ENCODE data around the gene REPS2. TPM values are rescaled to one million over a fixed set of nuclear protein-coding genes. Genes with fewer than 3 reads are reported as not detected.

Gene REPS2
- total RNA-seq, 1 experiment from 2014 or later = 4.5 TPM

DNA sequence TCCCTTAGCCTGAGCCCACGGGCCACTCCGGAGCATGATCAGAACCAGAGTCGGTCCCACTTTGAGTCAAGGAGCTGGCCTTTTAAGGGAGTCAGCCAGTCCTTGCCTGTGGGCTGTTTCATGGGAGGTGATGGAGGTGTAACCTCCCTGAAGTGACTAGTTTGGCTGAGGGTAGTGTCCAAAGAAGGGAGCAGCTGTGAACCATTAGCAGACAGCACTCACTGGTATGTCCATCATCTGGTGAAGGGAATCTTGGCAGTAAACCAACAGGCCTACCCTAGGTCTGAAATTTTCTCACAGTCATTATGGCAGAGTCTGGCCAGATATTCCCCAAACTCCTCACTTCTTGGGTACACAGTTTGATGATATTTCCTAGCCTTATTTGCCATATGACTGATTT lies 12.3 kb upstream of the REPS2 start:
- no peaks in the 10 kb centered on the region for H3K4me1 ChIP-seq (ENCODE audit: control insufficient read depth, insufficient read depth, low read length)
- ATAC-seq = no peak
- no peaks in the 10 kb centered on the region for H3K36me3 ChIP-seq (ENCODE audit: control insufficient read depth, insufficient read depth, low read length)
- BruUV-seq (replicated peaks) = no TSS peak
- H3K27ac ChIP-seq (ENCODE audit: low read length) = no peak overlapping the region
- in situ Hi-C loops (cut with HindIII; ENCODE audit: low pct_unique_long_range_greater_than_20kb, low sequenced_read_pairs) (no loop called here), intact Hi-C loops (cut with micrococcal nuclease; ENCODE audit: unreplicated experiment) (no loop called here)
- no peak overlapping the region for H3K4me3 ChIP-seq (ENCODE audit: low read depth in 2 of 2, low read length in 2 of 2)
- DNase-seq (ENCODE audit: low read depth, low spot score) = no peak
- no peaks in the 10 kb centered on the region for H3K9me3 ChIP-seq (ENCODE audit: control insufficient read depth, insufficient read depth, low read depth, low read length)
- TF ChIP-seq, protein P1, sequence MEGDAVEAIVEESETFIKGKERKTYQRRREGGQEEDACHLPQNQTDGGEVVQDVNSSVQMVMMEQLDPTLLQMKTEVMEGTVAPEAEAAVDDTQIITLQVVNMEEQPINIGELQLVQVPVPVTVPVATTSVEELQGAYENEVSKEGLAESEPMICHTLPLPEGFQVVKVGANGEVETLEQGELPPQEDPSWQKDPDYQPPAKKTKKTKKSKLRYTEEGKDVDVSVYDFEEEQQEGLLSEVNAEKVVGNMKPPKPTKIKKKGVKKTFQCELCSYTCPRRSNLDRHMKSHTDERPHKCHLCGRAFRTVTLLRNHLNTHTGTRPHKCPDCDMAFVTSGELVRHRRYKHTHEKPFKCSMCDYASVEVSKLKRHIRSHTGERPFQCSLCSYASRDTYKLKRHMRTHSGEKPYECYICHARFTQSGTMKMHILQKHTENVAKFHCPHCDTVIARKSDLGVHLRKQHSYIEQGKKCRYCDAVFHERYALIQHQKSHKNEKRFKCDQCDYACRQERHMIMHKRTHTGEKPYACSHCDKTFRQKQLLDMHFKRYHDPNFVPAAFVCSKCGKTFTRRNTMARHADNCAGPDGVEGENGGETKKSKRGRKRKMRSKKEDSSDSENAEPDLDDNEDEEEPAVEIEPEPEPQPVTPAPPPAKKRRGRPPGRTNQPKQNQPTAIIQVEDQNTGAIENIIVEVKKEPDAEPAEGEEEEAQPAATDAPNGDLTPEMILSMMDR (IDR thresholded peaks at IDR 0.05) = no peak
- no peak for TF ChIP-seq TCF7L2 (IDR thresholded peaks at IDR 0.05; ENCODE audit: low read depth, low read length)
- no peak for TF ChIP-seq REST (IDR thresholded peaks at IDR 0.05; ENCODE audit: insufficient read depth in 1 of 2, low read depth in 2 of 2, low read length in 1 of 2)
- no peak for TF ChIP-seq POLR2AphosphoS5 (IDR thresholded peaks at IDR 0.05; ENCODE audit: low read depth, low read length)
- no peak for TF ChIP-seq SIN3A (IDR thresholded peaks at IDR 0.05; ENCODE audit: borderline replicate concordance, insufficient read depth, low read depth, low read length)
- no peaks in the 10 kb centered on the region for H3K27me3 ChIP-seq (ENCODE audit: control insufficient read depth, insufficient read depth, low read length)
- CTCF ChIA-PET = no interaction called here
- POLR2A ChIA-PET = no interaction called here

- ChIA-PET POLR2A (no interaction called here), CTCF (no interaction called here)
- Histone ChIP-seq H3K27me3 (ENCODE audit: control insufficient read depth, insufficient read depth, low read length) (no peaks in the 10 kb centered on the region), H3K36me3 (ENCODE audit: control insufficient read depth, insufficient read depth, low read length) (no peaks in the 10 kb centered on the region), H3K4me1 (ENCODE audit: control insufficient read depth, insufficient read depth, low read length) (no peaks in the 10 kb centered on the region), H3K9me3 (ENCODE audit: control insufficient read depth, insufficient read depth, low read depth, low read length) (no peaks in the 10 kb centered on the region), H3K27ac (ENCODE audit: low read length) (no peak overlapping the region), H3K4me3 (ENCODE audit: low read depth in 2 of 2, low read length in 2 of 2) (peak overlapping the region; percentile 41 to 45)
- no TSS peak for BruUV-seq (replicated peaks)
- ATAC-seq = peak; percentile 54
- DNase-seq (ENCODE audit: low read depth, low spot score) = no peak
- no peak for TF ChIP-seq REST (IDR thresholded peaks at IDR 0.05; ENCODE audit: insufficient read depth in 1 of 2, low read depth in 2 of 2, low read length in 1 of 2)
- TF ChIP-seq SIN3A (IDR thresholded peaks at IDR 0.05; ENCODE audit: borderline replicate concordance, insufficient read depth, low read depth, low read length) = no peak
- TF ChIP-seq, protein P1 (IDR thresholded peaks at IDR 0.05) = no peak
- no peak for TF ChIP-seq TCF7L2 (IDR thresholded peaks at IDR 0.05; ENCODE audit: low read depth, low read length)
- no peak for TF ChIP-seq POLR2AphosphoS5 (IDR thresholded peaks at IDR 0.05; ENCODE audit: low read depth, low read length)
- intact Hi-C loops (cut with micrococcal nuclease; ENCODE audit: unreplicated experiment) = no loop called here
- in situ Hi-C loops (cut with HindIII; ENCODE audit: low pct_unique_long_range_greater_than_20kb, low sequenced_read_pairs) = no loop called here
Measured at GRCh38 chrX:16946971-16947562, 609 bp downstream of the REPS2 start.

Data from Panc1 (cell line).